BJ (cell line): ENCODE data around the gene C10orf71. TPM values are rescaled to one million over a fixed set of nuclear protein-coding genes. Genes with fewer than 3 reads are reported as not detected.

Experiments
- CTCF ChIA-PET: fragments of 350-600 bp; formaldehyde crosslinking; extraction: SDS; loops from one replicate; lab custom pipeline; 2021; ENCODE audit warnings: antibody characterized with exemption, inconsistent platforms; lab: Yijun Ruan, JAX
- POLR2A ChIA-PET: fragments of 300-600 bp; sonication (Branson Sonifier 250); formaldehyde crosslinking; extraction: SDS; loops from one replicate; lab custom pipeline; 2021; ENCODE audit warnings: antibody characterized with exemption; lab: Charles Lee
- DNase-seq: peaks from one replicate; pipeline ENCODE4 v3.0.0-alpha.2; 2011; ENCODE audit warnings: low read depth
- H3K27me3 ChIP-seq: 2 replicates; pipeline ENCODE4 v1.6.0; 2011; ENCODE audit warnings: low read length; ENCODE audit not compliant: control insufficient read depth, insufficient read depth
- H3K36me3 ChIP-seq: 2 replicates; pipeline ENCODE4 v1.5.1; 2011; ENCODE audit warnings: low read length; ENCODE audit not compliant: control insufficient read depth, insufficient read depth
- H3K4me3 ChIP-seq: 2 replicates; pipeline ENCODE4 v1.5.1; 2011; ENCODE audit warnings: low read depth, mild to moderate bottlenecking, control low read depth, low read length
- polyA plus RNA-seq: library from polyadenylated mRNA; depleted of rRNA; stranded (reverse); fragments of >200 nt; gene quantifications from 2 replicates; pipeline ENCODE4 v1.2.3, GENCODE V29; 2011; rRNA removed
- TF ChIP-seq, protein P1 (sequence below): IDR thresholded peaks from 2 replicates; pipeline ENCODE4 v1.5.1; 2011; ENCODE audit warnings: low read depth, mild to moderate bottlenecking, control low read depth, inconsistent platforms, low read length, moderate library complexity; ENCODE audit not compliant: insufficient read depth

C10orf71 gene
- polyA plus RNA-seq, 1 experiment: not detected

- CTCF ChIA-PET: no interaction called here
Measured at GRCh38 chr10:49373361-49373760, 74.4 kb downstream of the C10orf71 start.

GRCh38 chr10:49374740-49375139 lies 75.8 kb downstream of the C10orf71 start:
- POLR2A ChIA-PET: no interaction called here
- TF ChIP-seq, protein P1, sequence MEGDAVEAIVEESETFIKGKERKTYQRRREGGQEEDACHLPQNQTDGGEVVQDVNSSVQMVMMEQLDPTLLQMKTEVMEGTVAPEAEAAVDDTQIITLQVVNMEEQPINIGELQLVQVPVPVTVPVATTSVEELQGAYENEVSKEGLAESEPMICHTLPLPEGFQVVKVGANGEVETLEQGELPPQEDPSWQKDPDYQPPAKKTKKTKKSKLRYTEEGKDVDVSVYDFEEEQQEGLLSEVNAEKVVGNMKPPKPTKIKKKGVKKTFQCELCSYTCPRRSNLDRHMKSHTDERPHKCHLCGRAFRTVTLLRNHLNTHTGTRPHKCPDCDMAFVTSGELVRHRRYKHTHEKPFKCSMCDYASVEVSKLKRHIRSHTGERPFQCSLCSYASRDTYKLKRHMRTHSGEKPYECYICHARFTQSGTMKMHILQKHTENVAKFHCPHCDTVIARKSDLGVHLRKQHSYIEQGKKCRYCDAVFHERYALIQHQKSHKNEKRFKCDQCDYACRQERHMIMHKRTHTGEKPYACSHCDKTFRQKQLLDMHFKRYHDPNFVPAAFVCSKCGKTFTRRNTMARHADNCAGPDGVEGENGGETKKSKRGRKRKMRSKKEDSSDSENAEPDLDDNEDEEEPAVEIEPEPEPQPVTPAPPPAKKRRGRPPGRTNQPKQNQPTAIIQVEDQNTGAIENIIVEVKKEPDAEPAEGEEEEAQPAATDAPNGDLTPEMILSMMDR: no peak
- Histone ChIP-seq H3K4me3 (no peak overlapping the region), H3K27me3 (peaks cover 2% of the 10 kb centered on the region; the same call in 1 of the 2 replicates), H3K36me3 (no peaks in the 10 kb centered on the region)
- no peak for DNase-seq
- CTCF ChIA-PET: no interaction called here

More at GRCh38 chr10:49373361-49373760, 74.4 kb downstream of the C10orf71 start:
- Histone ChIP-seq H3K27me3 (peaks cover 2% of the 10 kb centered on the region; the same call in 1 of the 2 replicates), H3K4me3 (no peak overlapping the region), H3K36me3 (no peaks in the 10 kb centered on the region)
- TF ChIP-seq, protein P1: no peak
- no peak for DNase-seq
- POLR2A ChIA-PET: no interaction called here

DNA sequence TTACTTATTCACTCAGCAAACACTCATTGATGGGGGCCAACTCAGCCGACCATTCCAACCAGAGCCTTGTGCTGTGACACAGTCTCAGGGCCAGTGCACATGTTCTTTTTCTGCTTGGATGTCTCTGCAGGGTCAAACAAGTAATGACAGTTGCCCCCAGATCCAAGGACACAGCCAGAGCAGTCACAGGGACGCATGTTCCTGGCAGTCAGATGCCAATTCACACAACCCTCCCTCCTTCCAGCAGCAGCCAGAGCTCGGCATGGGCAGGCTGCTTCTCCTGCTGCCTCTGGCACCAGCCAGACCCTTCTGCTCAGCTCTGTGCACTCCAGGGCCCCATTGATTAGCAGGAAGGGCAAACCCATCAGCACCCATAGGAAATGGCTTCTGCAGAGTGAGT lies 76.6 kb downstream of the C10orf71 start:
- TF ChIP-seq, protein P1: no peak
- ChIA-PET POLR2A (no interaction called here), CTCF (no interaction called here)
- Histone ChIP-seq H3K27me3 (peaks cover 2% of the 10 kb centered on the region), H3K4me3 (no peak overlapping the region), H3K36me3 (no peaks in the 10 kb centered on the region)
- no peak for DNase-seq

Other genes with a start within 250 kb of the C10orf71 start
- 2.8 and 4.4 TPM in 2 replicates for gene VSTM4, start 183.6 kb upstream of the C10orf71 start, polyA plus RNA-seq
- gene FAM170B, start 165.1 kb upstream of the C10orf71 start, polyA plus RNA-seq: not detected in 2 replicates
- gene TMEM273, start 110.8 kb upstream of the C10orf71 start, polyA plus RNA-seq: not detected in 2 replicates
- gene DRGX, start 96.9 kb downstream of the C10orf71 start, polyA plus RNA-seq: 0.04 and 0.06 TPM in 2 replicates
- 22.1 and 26.1 TPM in 2 replicates for gene ERCC6, start 240.0 kb downstream of the C10orf71 start, polyA plus RNA-seq